HepG2 (cell line): ENCODE data around the gene INTS7. TPM values are rescaled to one million over a fixed set of nuclear protein-coding genes. Genes with fewer than 3 reads are reported as not detected.

Source experiments
- CSRNP2 ChIP-seq: sonication (generic); formaldehyde crosslinking; conservative IDR thresholded peaks from 2 replicates; pipeline ENCODE4 v1.8.0; 2022; ENCODE audit warnings: low read depth, missing genetic modification reagents
- DZIP1 ChIP-seq: sonication (generic); formaldehyde crosslinking; IDR thresholded peaks from 2 replicates; pipeline ENCODE4 v1.5.0; 2020; ENCODE audit warnings: mild to moderate bottlenecking, missing genetic modification reagents
- FOXM1 ChIP-seq: sonication (generic); formaldehyde crosslinking; IDR thresholded peaks from 2 replicates; pipeline ENCODE4 v1.5.0; 2020; ENCODE audit warnings: missing genetic modification reagents
- GPBP1L1 ChIP-seq: sonication (generic); formaldehyde crosslinking; IDR thresholded peaks from 2 replicates; pipeline ENCODE4 v1.5.0; 2020; ENCODE audit warnings: mild to moderate bottlenecking, missing genetic modification reagents
- HCFC1 ChIP-seq: fragments of 150-350 bp; IDR thresholded peaks from 2 replicates; pipeline ENCODE4 v1.6.1; 2014; ENCODE audit warnings: low read depth, low read length
- HIC2 ChIP-seq: sonication (generic); formaldehyde crosslinking; IDR thresholded peaks from 2 replicates; pipeline ENCODE4 v1.9.0; 2022; ENCODE audit warnings: low read depth, missing genetic modification reagents
- HMG20B ChIP-seq: conservative IDR thresholded peaks from 2 replicates; pipeline ENCODE4 v1.6.1; 2016; ENCODE audit warnings: missing genetic modification reagents, missing compliant biosample characterization
- MAX ChIP-seq: IDR thresholded peaks from 2 replicates; pipeline ENCODE4 v1.6.1; 2012; ENCODE audit warnings: inconsistent platforms
- RBM22 ChIP-seq: fragments of 200-400 bp; formaldehyde crosslinking; optimal IDR thresholded peaks from 2 replicates; pipeline ENCODE3; 2017; ENCODE audit warnings: mild to moderate bottlenecking, low read length, moderate library complexity
- SMAD3 ChIP-seq: sonication (generic); formaldehyde crosslinking; IDR thresholded peaks from 2 replicates; pipeline ENCODE4 v1.4.0; 2020; ENCODE audit warnings: missing genetic modification reagents
- THAP11 ChIP-seq: IDR thresholded peaks from 2 replicates; pipeline ENCODE4 v1.6.1; 2016; ENCODE audit warnings: missing biosample characterization, missing genetic modification reagents
- TSC22D2 ChIP-seq: sonication (generic); formaldehyde crosslinking; IDR thresholded peaks from 2 replicates; pipeline ENCODE4 v1.5.1; 2020; ENCODE audit warnings: missing genetic modification reagents, mild to moderate bottlenecking, borderline replicate concordance
- ZNF20 ChIP-seq: sonication (generic); formaldehyde crosslinking; IDR thresholded peaks from 2 replicates; pipeline ENCODE4 v1.4.0; 2020; ENCODE audit warnings: mild to moderate bottlenecking, moderate library complexity, missing genetic modification reagents
- ZNF34 ChIP-seq: sonication (generic); formaldehyde crosslinking; IDR thresholded peaks from 2 replicates; pipeline ENCODE4 v1.4.0; 2020; ENCODE audit warnings: mild to moderate bottlenecking, missing genetic modification reagents, borderline replicate concordance
- ZNF503 ChIP-seq: sonication (generic); formaldehyde crosslinking; IDR thresholded peaks from 2 replicates; pipeline ENCODE4 v1.4.0; 2020; ENCODE audit warnings: missing genetic modification reagents
- ZNF772 ChIP-seq: sonication (generic); formaldehyde crosslinking; IDR thresholded peaks from 2 replicates; pipeline ENCODE4 v1.5.0; 2020; ENCODE audit warnings: mild to moderate bottlenecking, missing genetic modification reagents
- ZNF800 ChIP-seq: sonication (generic); formaldehyde crosslinking; IDR thresholded peaks from 2 replicates; pipeline ENCODE4 v1.4.0; 2020; ENCODE audit warnings: missing genetic modification reagents
- ZNF883 ChIP-seq: sonication (generic); formaldehyde crosslinking; IDR thresholded peaks from 2 replicates; pipeline ENCODE4 v1.5.1; 2020; ENCODE audit warnings: mild to moderate bottlenecking, missing genetic modification reagents; ENCODE audit errors: not compliant biosample characterization
- polyA plus RNA-seq, 8 experiments: library from polyadenylated mRNA; depleted of rRNA in 3 of 8; stranded (reverse) in 7 of 8; unstranded in 1 of 8; fragments of >200 nt; fragmentation: Illumina TruSeq in 4 of 8; extraction: Trizol in 4 of 8; gene quantifications; 2 replicates each; pipeline versions ENCODE4 v1.2.1 to v1.2.3, GENCODE V29; 2011 to 2016; ENCODE audit warnings: low read depth in 4 of 8, missing spikeins in 1 of 8, mixed read lengths in 1 of 8; ENCODE audit not compliant: insufficient read depth in 1 of 8
- total RNA-seq, 5 experiments: library from RNA; depleted of rRNA; stranded (reverse); fragments of >200 nt; fragmentation: Illumina TruSeq; extraction: Trizol; gene quantifications; 2 replicates each; pipeline ENCODE4 v1.2.3, GENCODE V29; 2016; ENCODE audit warnings: low read depth in 1 of 5

INTS7 gene
- total and polyA plus RNA-seq, 2 of the 13 experiments (the other 11 are each of a cell fraction or from before 2014, with no cell fraction given): 18.3 to 22.4 TPM

GRCh38 chr1:211928993-211929637 is 106.2 kb downstream of the INTS7 start (continued):
- TF ChIP-seq HIC2 (CRISPR knock-in tag): peak; percentile 76
- TF ChIP-seq THAP11 (CRISPR knock-in tag): peak; percentile 51; the same call in 1 of the 2 replicates
- TF ChIP-seq ZNF20 (CRISPR knock-in tag): no peak
- TF ChIP-seq ZNF883 (CRISPR knock-in tag): no peak
- no peak for TF ChIP-seq ZNF34 (CRISPR knock-in tag)
- no peak for TF ChIP-seq ZNF800 (CRISPR knock-in tag)
- TF ChIP-seq SMAD3: peak; percentile 69; the same call in 1 of the 2 replicates
- no peak for TF ChIP-seq HCFC1
- TF ChIP-seq DZIP1 (CRISPR knock-in tag): no peak
- no peak for TF ChIP-seq TSC22D2 (CRISPR knock-in tag)
- TF ChIP-seq ZNF503: no peak
- no peak for TF ChIP-seq FOXM1
- TF ChIP-seq MAX: peak; percentile 65; the same call in 1 of the 2 replicates
- TF ChIP-seq HMG20B (CRISPR knock-in tag): no peak
- TF ChIP-seq GPBP1L1: no peak
- no peak for TF ChIP-seq CSRNP2 (CRISPR knock-in tag)
- no peak for TF ChIP-seq ZNF772 (CRISPR knock-in tag)
- no peak for TF ChIP-seq RBM22
